Endothelial cell of umbilical vein (primary cell): ENCODE measurements around the gene HDAC9. TPM values are rescaled to one million over a fixed set of nuclear protein-coding genes. Genes with fewer than 3 reads are reported as not detected.

Experiments used
- BruUV-seq: library from RNA; stranded (reverse); fragments of 400-500 nt; replicated peaks from 2 replicates; lab custom pipeline; 2021; lab: Mats Ljungman, UMichigan
- CTCF ChIA-PET: fragments of 300-600, 350-600 bp; sonication (Branson Sonifier 250); formaldehyde crosslinking; loops from one replicate; lab custom pipeline; 2021; ENCODE audit warnings: antibody characterized with exemption, inconsistent platforms; lab: Charles Lee
- POLR2A ChIA-PET: fragments of 300-600, 350-600 bp; sonication (Branson Sonifier 250); formaldehyde crosslinking; loops from one replicate; lab custom pipeline; 2021; ENCODE audit warnings: antibody characterized with exemption, inconsistent platforms; lab: Charles Lee
- DNase-seq: peaks from one replicate; pipeline ENCODE4 v3.0.0-alpha.2; 2011; ENCODE audit warnings: low read depth, low spot score
- FAIRE-seq: peaks from 2 replicates; lab custom pipeline; 2011; peaks lifted over from hg19 to GRCh38; lab: Jason Lieb, UNC
- H2AFZ ChIP-seq: 2 replicates; pipeline ENCODE4 v1.6.0; 2012; ENCODE audit warnings: low read depth, low read length, control low read depth, inconsistent platforms
- H3K27ac ChIP-seq: 2 replicates; pipeline ENCODE4 v1.5.1; 2011; ENCODE audit warnings: low read depth, mild to moderate bottlenecking, control low read depth, low read length, moderate library complexity; ENCODE audit not compliant: insufficient read depth
- H3K27me3 ChIP-seq, 2 experiments: 2 replicates each; pipeline versions ENCODE4 v1.6.0 to v1.6.1; 2011; ENCODE audit warnings: low read length in 2 of 2, mixed read lengths in 1 of 2; ENCODE audit not compliant: control insufficient read depth in 2 of 2, insufficient read depth in 2 of 2
- H3K36me3 ChIP-seq, 2 experiments: 2 replicates in 1 of 2; 3 replicates in 1 of 2; pipeline ENCODE4 v1.5.1; 2011; ENCODE audit warnings: low read length in 2 of 2, mild to moderate bottlenecking in 1 of 2, moderate library complexity in 1 of 2; ENCODE audit not compliant: control insufficient read depth in 2 of 2, insufficient read depth in 2 of 2; ENCODE audit errors: extremely low read depth in 1 of 2
- H3K4me1 ChIP-seq: 3 replicates; pipeline ENCODE4 v1.5.1; 2011; ENCODE audit warnings: mild to moderate bottlenecking, low read length; ENCODE audit not compliant: control insufficient read depth, insufficient read depth; ENCODE audit errors: extremely low read depth
- H3K4me2 ChIP-seq: 2 replicates; pipeline ENCODE4 v1.6.1; 2011; ENCODE audit warnings: low read length, control low read depth, mixed read lengths; ENCODE audit not compliant: insufficient read depth
- H3K4me3 ChIP-seq, 3 experiments: fragments of 200-600 bp in 1 of 3; sonication (generic), shearing (Covaris generic) in 1 of 3; replicated peaks in 1 of 3; 2 replicates each; pipeline ENCODE4 v1.5.1; 2011 to 2016; ENCODE audit warnings: control low read depth in 3 of 3, low read length in 3 of 3, mild to moderate bottlenecking in 2 of 3, inconsistent platforms in 1 of 3, low read depth in 1 of 3, moderate library complexity in 1 of 3; ENCODE audit not compliant: insufficient read depth in 1 of 3
- H3K79me2 ChIP-seq: 2 replicates; pipeline ENCODE4 v1.6.0; 2012; ENCODE audit warnings: low read length, inconsistent platforms; ENCODE audit not compliant: control insufficient read depth, insufficient read depth
- H3K9ac ChIP-seq: replicated peaks from 2 replicates; pipeline ENCODE3; 2011; ENCODE audit warnings: low read length, control low read depth; ENCODE audit not compliant: insufficient read depth; ENCODE audit errors: extremely low read depth
- H3K9me1 ChIP-seq: replicated peaks from 3 replicates; pipeline ENCODE4 v1.6.0; 2011; ENCODE audit warnings: mild to moderate bottlenecking, low read length; ENCODE audit not compliant: control insufficient read depth, insufficient read depth; ENCODE audit errors: extremely low read depth
- H3K9me3 ChIP-seq: replicated peaks from 2 replicates; pipeline ENCODE4 v1.5.1; 2012; ENCODE audit warnings: low read length, inconsistent platforms; ENCODE audit not compliant: control insufficient read depth, insufficient read depth
- H4K20me1 ChIP-seq: replicated peaks from 2 replicates; pipeline ENCODE3; 2011; ENCODE audit warnings: mild to moderate bottlenecking, low read length; ENCODE audit not compliant: control insufficient read depth, insufficient read depth; ENCODE audit errors: extremely low read depth
- FOS ChIP-seq: IDR thresholded peaks from 2 replicates; pipeline ENCODE4 v1.6.1; 2011; ENCODE audit warnings: mild to moderate bottlenecking, low read length, moderate library complexity, borderline replicate concordance; ENCODE audit not compliant: insufficient read depth
- GATA2 ChIP-seq: IDR thresholded peaks from 2 replicates; pipeline ENCODE4 v1.7.0; 2011; ENCODE audit warnings: low read depth, mild to moderate bottlenecking, moderate library complexity, mixed read lengths, low read length; ENCODE audit not compliant: insufficient read length, insufficient read depth
- JUN ChIP-seq: IDR thresholded peaks from 2 replicates; pipeline ENCODE4 v1.6.1; 2011; ENCODE audit warnings: borderline replicate concordance, low read depth; ENCODE audit not compliant: insufficient read length, insufficient read depth
- dilution Hi-C: fragments of 300-500 bp; cut with MboI; formaldehyde crosslinking; loops from one replicate; pipeline ENCODE4 v1.15.0; 2019; ENCODE audit warnings: low sequenced_read_pairs; ENCODE audit not compliant: extremely low pct_ligation_motif_present
- intact Hi-C: fragments of 100-400 bp; cut with micrococcal nuclease; formaldehyde crosslinking; loops from one replicate; pipeline ENCODE4 v1.10.0; 2022
- polyA plus RNA-seq, 4 experiments: library from polyadenylated mRNA; depleted of rRNA in 3 of 4; stranded (reverse) in 3 of 4; unstranded in 1 of 4; fragments of >200 nt; gene quantifications; 2 replicates each; pipeline versions ENCODE4 v1.2.1 to v1.2.3, GENCODE V29; 2011 to 2012; ENCODE audit warnings: missing spikeins in 1 of 4
- total RNA-seq: library from RNA; stranded (reverse); gene quantifications from 2 replicates; pipeline ENCODE4 v1.2.3, GENCODE V29; 2021
- TF ChIP-seq, protein P1 (sequence below): IDR thresholded peaks from 2 replicates; pipeline ENCODE4 v1.6.1; 2011; ENCODE audit not compliant: insufficient read depth, insufficient read length

HDAC9 gene
- total and polyA plus RNA-seq, 2 donors (not counting 3 experiments of a cell fraction or from before 2014, with no cell fraction given): 1.8 to 11.6 TPM

DNA sequence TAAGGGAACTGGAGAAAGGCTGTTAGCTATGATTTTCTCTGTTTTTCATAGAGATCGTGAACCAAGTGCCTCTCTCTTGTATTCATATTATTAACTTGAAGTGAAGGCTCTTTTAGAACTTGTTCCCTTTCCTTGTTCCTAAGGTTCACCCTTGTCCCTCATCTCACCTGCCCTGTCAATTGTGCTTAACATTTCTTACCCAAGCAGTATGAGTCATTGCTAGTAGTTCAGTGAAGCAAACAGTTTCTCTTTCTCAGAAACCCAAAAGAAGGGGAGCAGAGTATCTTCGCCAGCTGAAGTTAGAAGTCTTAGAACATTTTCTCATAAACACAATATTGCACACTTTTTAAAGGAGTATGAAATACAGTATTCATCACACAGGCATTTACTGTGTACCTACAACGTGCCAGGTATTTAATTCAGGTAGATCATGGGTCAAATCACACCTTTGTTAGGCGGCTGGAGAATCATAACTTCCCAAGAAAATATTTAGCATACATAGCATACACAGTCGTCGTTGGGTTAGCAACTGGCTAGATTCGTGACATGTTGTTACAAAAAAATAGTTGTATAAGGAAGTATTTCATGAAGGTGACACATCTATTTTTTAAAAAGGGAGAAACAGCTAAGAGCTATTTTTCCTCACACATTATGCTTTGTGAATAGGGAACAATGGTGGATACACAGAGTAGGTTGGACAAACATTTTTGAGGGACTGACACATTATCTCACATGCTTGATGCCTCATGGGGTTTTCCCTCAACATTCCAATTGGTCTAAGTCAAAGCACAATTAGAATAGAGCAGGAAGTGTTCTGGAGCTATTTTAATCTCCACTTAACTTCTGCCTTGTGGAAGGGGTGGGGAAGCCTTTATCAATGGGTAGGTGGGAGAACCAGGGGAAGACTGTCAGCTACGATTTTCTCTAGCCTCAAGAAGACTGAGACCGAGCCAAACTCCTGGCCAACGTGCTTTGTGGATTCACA, 13.2 kb downstream of the HDAC9 start:
- Histone ChIP-seq H3K27me3 (no peaks in the 10 kb centered on the region), H4K20me1 (no peaks in the 10 kb centered on the region), H2AFZ (peak overlapping the region; percentile 54), H3K4me1 (peaks cover 31% of the 10 kb centered on the region), H3K27ac (peak overlapping the region; percentile 94), H3K4me3 (peak overlapping the region in 1 of 3 experiments; percentile 64), H3K9me1 (no peaks in the 10 kb centered on the region), H3K9ac (peak overlapping the region; percentile 86), H3K9me3 (no peaks in the 10 kb centered on the region), H3K79me2 (no peaks in the 10 kb centered on the region), H3K4me2 (peak overlapping the region; percentile 80), H3K36me3 (no peaks in the 10 kb centered on the region)
- intact Hi-C loops: loop anchor here (1.0 to 5.0 kb wide), 6 partner anchors 33 to 159 kb away; no protein-coding TSS in a partner anchor
- FAIRE-seq (peak; percentile 67), DNase-seq (peak; percentile 93)
- TF ChIP-seq, protein P1, sequence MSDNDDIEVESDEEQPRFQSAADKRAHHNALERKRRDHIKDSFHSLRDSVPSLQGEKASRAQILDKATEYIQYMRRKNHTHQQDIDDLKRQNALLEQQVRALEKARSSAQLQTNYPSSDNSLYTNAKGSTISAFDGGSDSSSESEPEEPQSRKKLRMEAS: no peak
- TF ChIP-seq JUN: peak; percentile 94
- TF ChIP-seq GATA2: peak; percentile 28
- TF ChIP-seq FOS: peak; percentile 63
- CTCF ChIA-PET: interaction anchor here (0.7 to 2.0 kb wide), 8 partner anchors 9 to 156 kb away, joined by 3 to 18 read pairs (median 4); no protein-coding TSS in a partner anchor
- POLR2A ChIA-PET: interaction anchor here (0.6 to 1.8 kb wide), 2 partner anchors 13 to 82 kb away, joined by 3 to 6 read pairs; no protein-coding TSS in a partner anchor
- dilution Hi-C loops: no loop called here
- TSS peak; percentile 95 for BruUV-seq
